ENCODE results near the gene TECTB. TPM values are rescaled to one million over a fixed set of nuclear protein-coding genes. Genes with fewer than 3 reads are reported as not detected.

Gene TECTB
- total RNA-seq, 2 donors from 2014 or later: not detected

DNA sequence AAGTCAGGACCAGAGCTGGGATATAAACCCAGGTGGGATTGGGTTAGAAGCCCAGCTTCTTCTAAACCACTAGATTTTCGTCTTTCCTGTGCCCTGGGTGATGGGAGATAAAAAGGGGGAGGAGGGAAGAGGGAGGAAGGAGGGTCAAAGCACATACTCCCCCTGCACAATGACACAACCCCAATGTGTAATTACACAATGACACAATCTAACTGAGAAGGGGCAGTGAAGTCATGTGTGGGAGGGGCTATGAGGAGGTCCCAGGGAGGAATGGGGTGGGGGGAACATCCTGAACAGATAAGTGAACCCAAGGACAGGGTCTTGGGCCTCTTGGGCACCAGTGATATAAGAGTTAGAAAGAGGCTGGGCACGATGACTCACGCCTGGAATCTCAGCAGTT, 44.5 kb downstream of the TECTB start:
- DNase-seq (ENCODE audit: low spot score): no peak
- Histone ChIP-seq H3K27me3 (replicated peaks; ENCODE audit: insufficient read depth) (no peaks in the 10 kb centered on the region), H3K36me3 (no peaks in the 10 kb centered on the region), H3K27ac (no peak overlapping the region), H3K4me1 (replicated peaks) (peaks cover 10% of the 10 kb centered on the region), H3K4me3 (no peak overlapping the region), H3K9me3 (no peaks in the 10 kb centered on the region)
- no peak for TF ChIP-seq POLR2AphosphoS5 (IDR thresholded peaks at IDR 0.05)
- TF ChIP-seq POLR2A (IDR thresholded peaks at IDR 0.05): no peak
- no peak for TF ChIP-seq CTCF (IDR thresholded peaks at IDR 0.05)
- intact Hi-C loops (cut with DNase I): no loop called here
- 88% methylated on average over 3 of the region's 3 CpGs for WGBS

- intact Hi-C loops (cut with DNase I): no loop called here
- peak; percentile 10 for DNase-seq (ENCODE audit: low spot score)
- TF ChIP-seq POLR2A (IDR thresholded peaks at IDR 0.05) (no peak), CTCF (IDR thresholded peaks at IDR 0.05) (no peak), POLR2AphosphoS5 (IDR thresholded peaks at IDR 0.05) (no peak)
- H3K9me3 ChIP-seq: no peaks in the 10 kb centered on the region
- no peaks in the 10 kb centered on the region for H3K27me3 ChIP-seq (replicated peaks; ENCODE audit: insufficient read depth)
- 37% methylated on average over 4 of the region's 4 CpGs for whole genome bisulfite sequencing
- H3K4me3 ChIP-seq: no peak overlapping the region
- no peaks in the 10 kb centered on the region for H3K36me3 ChIP-seq
- peaks cover 10% of the 10 kb centered on the region for H3K4me1 ChIP-seq (replicated peaks)
- no peak overlapping the region for H3K27ac ChIP-seq
Observed at GRCh38 chr10:112330162-112330561, 47.0 kb downstream of the TECTB start.

DNA sequence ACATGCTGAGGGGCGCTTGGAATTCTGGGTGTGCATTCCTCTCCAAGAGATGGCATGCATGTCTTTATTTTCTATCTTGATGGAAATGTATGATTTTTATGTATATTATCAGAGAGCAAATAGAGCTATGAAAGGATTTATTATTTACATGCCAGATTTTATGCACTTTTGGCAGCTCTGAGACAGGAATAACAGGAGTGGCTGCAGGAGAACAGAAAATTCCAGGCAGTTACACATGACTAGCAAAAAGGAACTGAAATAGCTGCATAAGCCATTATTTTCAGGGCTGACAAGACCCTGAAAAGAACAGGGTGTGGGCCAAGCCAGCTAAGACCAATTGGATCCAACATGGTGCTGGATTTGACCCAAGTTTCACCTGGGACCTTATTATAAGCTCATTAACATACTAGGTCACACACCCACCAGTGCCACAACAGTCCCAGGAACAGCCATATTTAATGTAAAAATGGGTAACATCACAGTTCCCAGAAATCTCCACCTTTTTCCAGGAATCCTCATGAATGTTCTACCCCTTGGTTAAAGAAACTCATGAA, 47.5 kb downstream of the TECTB start:
- H3K36me3 ChIP-seq: no peaks in the 10 kb centered on the region
- H3K9me3 ChIP-seq: no peaks in the 10 kb centered on the region
- WGBS: 56% methylated on average over 1 of the region's 1 CpG
- peaks cover 10% of the 10 kb centered on the region for H3K4me1 ChIP-seq (replicated peaks)
- peak; percentile 31 for DNase-seq (ENCODE audit: low spot score)
- intact Hi-C loops (cut with DNase I): no loop called here
- H3K4me3 ChIP-seq: no peak overlapping the region
- TF ChIP-seq POLR2AphosphoS5 (IDR thresholded peaks at IDR 0.05) (peak; percentile 49), CTCF (IDR thresholded peaks at IDR 0.05) (no peak)
- H3K27me3 ChIP-seq (replicated peaks; ENCODE audit: insufficient read depth): no peaks in the 10 kb centered on the region
- peak overlapping the region in 1 of 2 donors; percentile 43 for H3K27ac ChIP-seq

- Histone ChIP-seq H3K27me3 (replicated peaks; ENCODE audit: insufficient read depth) (no peaks in the 10 kb centered on the region), H3K4me1 (replicated peaks) (peaks cover 10% of the 10 kb centered on the region), H3K36me3 (no peaks in the 10 kb centered on the region), H3K27ac (no peak overlapping the region), H3K4me3 (no peak overlapping the region), H3K9me3 (no peaks in the 10 kb centered on the region)
- TF ChIP-seq POLR2AphosphoS5 (IDR thresholded peaks at IDR 0.05) (no peak), POLR2A (IDR thresholded peaks at IDR 0.05) (no peak), CTCF (IDR thresholded peaks at IDR 0.05) (no peak)
- intact Hi-C loops (cut with DNase I): no loop called here
- WGBS: 92% methylated on average over 3 of the region's 3 CpGs
- DNase-seq (ENCODE audit: low spot score): no peak
Observed at GRCh38 chr10:112332022-112332421, 48.8 kb downstream of the TECTB start.

DNA sequence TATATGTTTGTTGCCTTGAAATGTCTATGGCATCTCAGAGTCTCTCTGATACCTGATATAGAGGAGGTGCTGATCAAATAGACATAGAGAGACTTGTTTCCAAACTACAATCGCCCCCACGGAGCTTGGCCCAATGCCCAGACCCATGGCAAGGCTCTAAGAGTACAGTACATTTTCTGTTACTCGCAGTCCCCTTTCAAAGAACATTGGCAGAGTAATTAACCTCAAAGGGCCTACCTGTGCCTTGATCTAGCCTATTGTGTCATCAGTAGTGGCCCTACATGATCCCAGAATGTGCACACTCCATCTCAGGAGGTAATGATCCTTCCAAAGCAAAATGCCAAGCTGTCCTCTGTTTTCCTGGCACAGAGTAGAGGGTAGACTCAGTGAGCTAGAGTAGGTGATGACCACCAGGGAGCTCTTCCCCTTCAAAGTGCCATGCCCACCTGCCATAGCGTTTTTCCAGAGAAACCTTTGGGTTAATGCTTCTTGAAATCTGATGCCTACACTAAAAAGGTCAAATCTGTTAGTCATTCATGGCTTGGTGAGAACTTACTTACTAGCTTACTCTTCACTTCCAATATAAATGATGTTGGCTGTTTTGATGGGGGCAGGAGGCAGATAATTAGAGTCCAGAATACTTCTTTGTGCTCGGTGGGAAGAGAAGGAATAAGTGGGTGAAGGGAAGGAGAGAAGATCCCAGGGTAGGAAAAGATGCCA, 49.5 kb downstream of the TECTB start:
- H3K27ac ChIP-seq: no peak overlapping the region
- H3K36me3 ChIP-seq: no peaks in the 10 kb centered on the region
- H3K9me3 ChIP-seq: no peaks in the 10 kb centered on the region
- TF ChIP-seq CTCF (IDR thresholded peaks at IDR 0.05) (no peak), POLR2A (IDR thresholded peaks at IDR 0.05) (no peak), POLR2AphosphoS5 (IDR thresholded peaks at IDR 0.05) (peak; percentile 14)
- intact Hi-C loops (cut with DNase I): no loop called here
- peaks cover 10% of the 10 kb centered on the region for H3K4me1 ChIP-seq (replicated peaks)
- WGBS: 48% methylated on average over 5 of the region's 5 CpGs
- DNase-seq (ENCODE audit: low spot score): peak; percentile 22
- no peak overlapping the region for H3K4me3 ChIP-seq
- no peaks in the 10 kb centered on the region for H3K27me3 ChIP-seq (replicated peaks; ENCODE audit: insufficient read depth)
